Heart left ventricle (tissue), 16 donors: ENCODE results near the gene PTH2. TPM values are rescaled to one million over a fixed set of nuclear protein-coding genes. Genes with fewer than 3 reads are reported as not detected.

ENCODE experiments used
- ATAC-seq, 4 donors: fragments of 200-7000 bp; cut with Tn5 transposase; one replicate each; pipeline ENCODE4 v1.9.1; 2020 to 2022; ENCODE audit warnings: moderate library complexity in 4 of 4, mild to moderate bottlenecking in 3 of 4, moderate number of reproducible peaks in 1 of 4
- DNase-seq, 5 donors: peaks; one replicate each; pipeline ENCODE4 v3.0.0-alpha.2; 2020
- H3K27ac ChIP-seq, 12 donors: fragments of 200-600 bp; sonication (generic) in 4 of 12; one replicate each; pipeline versions ENCODE4 v1.5.0 to v1.8.0; 2016 to 2022; ENCODE audit warnings: mild to moderate bottlenecking in 2 of 12
- H3K27me3 ChIP-seq, 9 donors: fragments of 200-600 bp; sonication (generic) in 2 of 9; one replicate each; pipeline versions ENCODE4 v1.5.1 to v1.8.0; 2016 to 2022; ENCODE audit warnings: mild to moderate bottlenecking in 3 of 9
- H3K36me3 ChIP-seq, 9 donors: fragments of 200-600 bp; sonication (generic) in 2 of 9; one replicate each; pipeline versions ENCODE4 v1.5.0 to v1.8.0; 2018 to 2022; ENCODE audit warnings: mild to moderate bottlenecking in 2 of 9
- H3K4me1 ChIP-seq, 12 donors: fragments of 200-600 bp; sonication (generic) in 4 of 12; one replicate each; pipeline versions ENCODE4 v1.5.0 to v1.8.0; 2016 to 2022; ENCODE audit warnings: mild to moderate bottlenecking in 3 of 12
- H3K4me3 ChIP-seq, 12 donors: fragments of 200-600 bp; sonication (generic) in 4 of 12; one replicate each; pipeline versions ENCODE4 v1.5.0 to v1.8.0; 2017 to 2022; ENCODE audit warnings: mild to moderate bottlenecking in 9 of 12, moderate library complexity in 4 of 12
- H3K9me3 ChIP-seq, 12 donors: fragments of 200-600 bp; sonication (generic) in 4 of 12; one replicate each; pipeline versions ENCODE4 v1.5.0 to v1.8.0; 2016 to 2022; ENCODE audit warnings: mild to moderate bottlenecking in 1 of 12
- POLR2A ChIP-seq, 2 donors: fragments of 450-650 bp; IDR thresholded peaks; one replicate each; pipeline ENCODE4 v1.6.1; 2017; ENCODE audit warnings: antibody characterized with exemption in 2 of 2, mild to moderate bottlenecking in 2 of 2, moderate library complexity in 2 of 2
- WGBS, 4 donors: extraction: QIAGEN DNeasy Blood & Tissue Kit in 2 of 4; methylation state at CpG; one replicate each; pipeline versions ENCODE4 v1.1.5 to v1.1.7; 2013 to 2018; 5-methylcytosine and 5-hydroxymethylcytosine counted together
- intact Hi-C, 10 donors: fragments of 100-400 bp; cut with DNase I; formaldehyde crosslinking; loops; one replicate each; pipeline versions ENCODE4 v1.11.1 to v1.14.2; 2022
- polyA plus RNA-seq, 2 donors: library from polyadenylated mRNA; stranded (reverse); fragments of 200-250 nt; gene quantifications; one replicate each; pipeline ENCODE4 v1.2.3, GENCODE V29; 2013
- total RNA-seq, 9 donors: library from RNA; depleted of rRNA in 2 of 9; stranded (reverse); fragments of >200 nt in 2 of 9; fragmentation: NEBNext Ultra II Directional in 3 of 9; extraction: Animal tissue kit (Norgen Biotek cat#: 25700) in 3 of 9; gene quantifications; one replicate each; pipeline versions ENCODE4 v1.1.0 to v1.2.4, GENCODE V29; 2016 to 2023
- TF ChIP-seq, protein P1 (sequence below), 12 donors: fragments of 200-600 bp; sonication (generic) in 4 of 12; IDR thresholded peaks; one replicate each; pipeline versions ENCODE4 v1.5.0 to v1.8.0; 2018 to 2022; ENCODE audit warnings: antibody characterized with exemption in 12 of 12, mild to moderate bottlenecking in 5 of 12
- donor health status: ischemic (EF 13 %, LVEDD 7.1; RV severe dilation, severe dysfunction).
- donor health status: healthy with polysubstance abuse.
- donor health status: DM: no; HTN: yes; CAD: no.
- donor health status: DM: no; HTN: no; CAD: no.
- donor health status: ischemic (EF 25% LVEDD 6.9; RV normal size, moderate dysfunction).
- donor health status: ischemic (EF 25% LVEDD 5.7; RV mildly dilated, moderate dysfunction).
- donor health status: healthy.
- donor health status: DM: yes; HTN: yes; CAD: no.
- donor health status: ischemic (EF 35%, LVEDD 5.7; RV mildly dilated, moderate dysfunction).
- donor health status: nonischemic (EF 11% LVEDD 7.7; RV severe dilation, severe dysfunction).
- donor health status: DM: yes; HTN: yes; CAD: no.
- donor health status: PGD.
- donor health status: ischemic (EF 29% LVEDD 5.4; RV normal size, mild dysfunction).
- donor health status: nonischemic (EF 23%, LVEDD 6.1; RV moderate dilation, normal function).

Gene PTH2
- total and polyA plus RNA-seq, 11 donors = not detected

DNA sequence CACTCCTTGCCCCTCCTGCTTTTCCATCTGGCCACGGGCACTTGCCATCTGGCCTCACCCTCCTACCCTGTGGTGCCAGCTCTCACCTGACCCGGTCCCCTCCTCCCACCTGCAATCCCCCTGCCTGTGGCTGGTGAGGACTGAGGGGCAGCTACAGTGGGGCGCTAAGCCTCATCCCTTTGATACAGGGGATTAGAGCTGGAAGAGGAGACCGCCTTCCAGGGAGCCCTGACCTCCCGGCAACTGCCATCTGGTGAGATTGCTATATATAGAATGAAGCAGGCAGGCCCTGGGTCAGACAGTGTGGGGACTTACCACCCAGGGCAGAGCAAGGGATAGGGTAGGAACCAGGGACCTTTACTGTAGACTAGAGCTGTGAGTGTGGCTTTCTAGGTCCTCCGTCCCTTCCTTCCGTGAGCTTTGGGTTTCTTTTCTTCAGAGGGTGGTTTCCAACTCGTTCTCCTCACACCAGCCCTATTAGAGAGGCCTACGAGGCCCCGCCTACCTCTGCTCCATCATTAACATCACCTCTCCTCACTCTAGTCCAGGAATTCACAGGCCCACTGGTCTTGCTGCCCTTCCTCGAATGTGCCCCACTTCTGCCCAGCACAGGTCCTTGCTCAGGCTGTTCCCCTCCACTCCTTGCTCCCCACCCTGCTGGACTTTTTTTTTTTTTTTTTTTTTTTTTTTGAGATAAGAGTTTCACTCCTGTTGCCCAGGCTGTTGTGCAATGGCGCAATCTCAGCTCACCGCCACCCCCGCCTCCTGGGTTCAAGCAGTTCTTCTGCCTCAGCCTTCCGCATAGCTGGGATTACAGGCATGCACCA is 27.4 kb downstream of the PTH2 start:
- Histone ChIP-seq H3K4me3 (no peak overlapping the region), H3K27ac (no peak overlapping the region), H3K27me3 (peaks cover 0 to 31% (median 0%) of the 10 kb centered on the region in 9 donors), H3K36me3 (no peaks in the 10 kb centered on the region), H3K4me1 (peaks cover 0 to 6% (median 0%) of the 10 kb centered on the region in 12 donors), H3K9me3 (no peaks in the 10 kb centered on the region)
- intact Hi-C loops = loop anchor here in 3 of 10 donors (5.0 to 10.0 kb wide), 3 partner anchors 37 to 289 kb away; partner anchors contain the start of gene ADM5 (in 1 of the 3)
- DNase-seq = no peak
- ATAC-seq = no peak
- 72 to 83% (median 78%) methylated on average over 13 to 15 of the region's 15 CpGs for WGBS, 4 donors
- TF ChIP-seq POLR2A (IDR thresholded peaks at IDR 0.05) = no peak
- TF ChIP-seq, protein P1, sequence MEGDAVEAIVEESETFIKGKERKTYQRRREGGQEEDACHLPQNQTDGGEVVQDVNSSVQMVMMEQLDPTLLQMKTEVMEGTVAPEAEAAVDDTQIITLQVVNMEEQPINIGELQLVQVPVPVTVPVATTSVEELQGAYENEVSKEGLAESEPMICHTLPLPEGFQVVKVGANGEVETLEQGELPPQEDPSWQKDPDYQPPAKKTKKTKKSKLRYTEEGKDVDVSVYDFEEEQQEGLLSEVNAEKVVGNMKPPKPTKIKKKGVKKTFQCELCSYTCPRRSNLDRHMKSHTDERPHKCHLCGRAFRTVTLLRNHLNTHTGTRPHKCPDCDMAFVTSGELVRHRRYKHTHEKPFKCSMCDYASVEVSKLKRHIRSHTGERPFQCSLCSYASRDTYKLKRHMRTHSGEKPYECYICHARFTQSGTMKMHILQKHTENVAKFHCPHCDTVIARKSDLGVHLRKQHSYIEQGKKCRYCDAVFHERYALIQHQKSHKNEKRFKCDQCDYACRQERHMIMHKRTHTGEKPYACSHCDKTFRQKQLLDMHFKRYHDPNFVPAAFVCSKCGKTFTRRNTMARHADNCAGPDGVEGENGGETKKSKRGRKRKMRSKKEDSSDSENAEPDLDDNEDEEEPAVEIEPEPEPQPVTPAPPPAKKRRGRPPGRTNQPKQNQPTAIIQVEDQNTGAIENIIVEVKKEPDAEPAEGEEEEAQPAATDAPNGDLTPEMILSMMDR (IDR thresholded peaks at IDR 0.05) = no peak

DNA sequence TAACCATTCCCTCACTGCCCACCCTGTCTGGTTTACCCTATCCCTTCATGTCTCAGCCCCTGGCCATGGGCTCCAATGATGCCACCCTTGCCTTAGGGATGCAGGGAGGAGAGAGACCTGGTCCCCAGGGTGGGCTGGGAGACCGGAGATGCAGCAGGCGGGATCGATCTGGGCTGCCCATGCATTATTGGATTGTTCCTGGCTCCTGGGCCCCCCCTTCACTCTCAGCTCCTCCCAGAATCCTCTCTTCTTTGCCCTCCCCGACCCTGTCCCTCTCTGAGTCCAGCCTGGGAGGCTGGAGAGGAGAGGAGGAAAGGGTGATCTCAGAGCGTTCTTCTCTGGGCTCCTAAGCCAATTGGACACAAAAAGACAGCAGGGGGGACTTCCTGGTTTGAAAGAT is 29.4 kb downstream of the PTH2 start:
- 53 to 73% (median 58%) methylated on average over 5 of the region's 5 CpGs for WGBS, 4 donors
- intact Hi-C loops = loop anchor here in 7 of 10 donors (2.0 to 10.0 kb wide), 6 partner anchors 48 to 291 kb away; partner anchors contain the start of genes ADM5 (in 1 of the 7) and SLC17A7 (in 1 of the 7)

DNA sequence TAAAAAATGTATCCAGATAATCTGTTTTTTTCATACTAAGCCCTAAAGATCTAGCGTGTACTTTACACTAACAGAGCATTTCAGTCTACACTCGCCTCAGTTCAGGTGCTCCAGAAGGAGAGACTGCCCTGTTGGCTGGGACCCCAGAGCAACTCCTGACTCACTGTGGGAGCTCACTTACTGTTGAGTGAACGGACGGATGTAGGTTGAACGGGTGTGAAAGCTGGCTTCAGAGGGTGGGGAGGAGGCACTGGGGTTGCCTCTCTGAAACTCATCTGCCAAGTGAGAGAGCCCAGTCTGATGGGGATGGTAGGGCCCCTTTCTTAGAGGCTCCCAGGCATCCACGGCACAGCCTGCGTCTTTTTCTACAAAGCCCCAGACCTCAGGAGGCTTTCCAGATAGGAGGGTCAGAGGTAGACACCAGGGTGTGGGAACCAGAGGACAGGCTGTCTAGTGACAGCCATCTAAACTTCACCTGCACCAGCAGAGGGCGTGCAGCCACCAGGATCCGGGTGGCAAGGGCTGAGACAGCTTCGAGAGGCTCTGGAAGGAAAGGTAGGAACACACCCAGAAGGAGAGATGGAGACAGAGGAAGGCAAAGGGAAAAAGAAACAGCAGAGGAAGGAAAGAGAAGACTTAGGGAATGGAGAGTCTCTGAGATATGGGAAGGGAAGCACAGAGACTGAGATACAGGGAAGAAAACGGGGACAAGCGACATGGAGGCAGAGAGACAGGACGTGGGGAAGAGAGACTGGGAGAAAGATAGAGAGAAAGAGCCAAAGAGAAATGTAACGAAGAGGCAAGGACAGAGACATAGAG is 31.5 kb downstream of the PTH2 start:
- Histone ChIP-seq H3K36me3 (no peaks in the 10 kb centered on the region), H3K4me1 (peaks cover 0 to 6% (median 0%) of the 10 kb centered on the region in 12 donors), H3K9me3 (no peaks in the 10 kb centered on the region), H3K27ac (no peak overlapping the region), H3K4me3 (no peak overlapping the region), H3K27me3 (peaks cover 0 to 36% (median 0%) of the 10 kb centered on the region in 9 donors)
- ATAC-seq (peak; percentile 66 to 89 (median 86)), DNase-seq (peak; percentile 66 to 89 (median 81))
- WGBS, 4 donors = 19 to 26% (median 23%) methylated on average over 12 to 14 of the region's 14 CpGs
- no peak for TF ChIP-seq POLR2A (IDR thresholded peaks at IDR 0.05)
- TF ChIP-seq, protein P1 (IDR thresholded peaks at IDR 0.05) = peak; percentile 70 to 88 (median 78)
- intact Hi-C loops = loop anchor here (1.0 to 10.0 kb wide), 8 partner anchors 51 to 293 kb away; partner anchors contain the start of genes ADM5 (in 1 of the 10) and SLC17A7 (in 1 of the 10)

More for the DNA sequence above, 29.4 kb downstream of the PTH2 start:
- H3K27me3 ChIP-seq = peaks cover 0 to 31% (median 0%) of the 10 kb centered on the region in 9 donors
- TF ChIP-seq, protein P1 (IDR thresholded peaks at IDR 0.05) = no peak
- no peak for TF ChIP-seq POLR2A (IDR thresholded peaks at IDR 0.05)
- no peak overlapping the region for H3K4me3 ChIP-seq
- ATAC-seq (no peak), DNase-seq (no peak)
- H3K36me3 ChIP-seq = no peaks in the 10 kb centered on the region
- no peaks in the 10 kb centered on the region for H3K9me3 ChIP-seq
- no peak overlapping the region for H3K27ac ChIP-seq
- H3K4me1 ChIP-seq = peaks cover 0 to 6% (median 0%) of the 10 kb centered on the region in 12 donors
